ENCODE results near the gene SEMA3C.

GRCh38 chr7:80775482-80775881 is 143.4 kb downstream of the SEMA3C start:
- TF ChIP-seq, protein P1, sequence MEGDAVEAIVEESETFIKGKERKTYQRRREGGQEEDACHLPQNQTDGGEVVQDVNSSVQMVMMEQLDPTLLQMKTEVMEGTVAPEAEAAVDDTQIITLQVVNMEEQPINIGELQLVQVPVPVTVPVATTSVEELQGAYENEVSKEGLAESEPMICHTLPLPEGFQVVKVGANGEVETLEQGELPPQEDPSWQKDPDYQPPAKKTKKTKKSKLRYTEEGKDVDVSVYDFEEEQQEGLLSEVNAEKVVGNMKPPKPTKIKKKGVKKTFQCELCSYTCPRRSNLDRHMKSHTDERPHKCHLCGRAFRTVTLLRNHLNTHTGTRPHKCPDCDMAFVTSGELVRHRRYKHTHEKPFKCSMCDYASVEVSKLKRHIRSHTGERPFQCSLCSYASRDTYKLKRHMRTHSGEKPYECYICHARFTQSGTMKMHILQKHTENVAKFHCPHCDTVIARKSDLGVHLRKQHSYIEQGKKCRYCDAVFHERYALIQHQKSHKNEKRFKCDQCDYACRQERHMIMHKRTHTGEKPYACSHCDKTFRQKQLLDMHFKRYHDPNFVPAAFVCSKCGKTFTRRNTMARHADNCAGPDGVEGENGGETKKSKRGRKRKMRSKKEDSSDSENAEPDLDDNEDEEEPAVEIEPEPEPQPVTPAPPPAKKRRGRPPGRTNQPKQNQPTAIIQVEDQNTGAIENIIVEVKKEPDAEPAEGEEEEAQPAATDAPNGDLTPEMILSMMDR (IDR thresholded peaks at IDR 0.05; ENCODE audit: low read depth, low read length, poor library complexity, severe bottlenecking), result no peak
- no peak for TF ChIP-seq EZH2phosphoT487 (IDR thresholded peaks at IDR 0.05; ENCODE audit: borderline replicate concordance, low read length)

Measured in DOHH2 (cell line).